HS-5 (cell line): ENCODE results near the gene HTR1E.
"Not testable (repeated sequence)": the region's sequence is repeated elsewhere in the genome, so short reads cannot be mapped to it uniquely, and the experiment has no call there.

Experiments used
- DNase-seq: peaks from one replicate; pipeline ENCODE4 v3.0.0-alpha.2; 2012; ENCODE audit warnings: low read depth

Gene HTR1E

GRCh38 chr6:86937219-86938079, at the start of gene HTR1E:
HTR1E (plus strand) TSS chr6:86937528; CDS start chr6:87015335, 77,807 bp downstream.
- no peak for DNase-seq

DNA sequence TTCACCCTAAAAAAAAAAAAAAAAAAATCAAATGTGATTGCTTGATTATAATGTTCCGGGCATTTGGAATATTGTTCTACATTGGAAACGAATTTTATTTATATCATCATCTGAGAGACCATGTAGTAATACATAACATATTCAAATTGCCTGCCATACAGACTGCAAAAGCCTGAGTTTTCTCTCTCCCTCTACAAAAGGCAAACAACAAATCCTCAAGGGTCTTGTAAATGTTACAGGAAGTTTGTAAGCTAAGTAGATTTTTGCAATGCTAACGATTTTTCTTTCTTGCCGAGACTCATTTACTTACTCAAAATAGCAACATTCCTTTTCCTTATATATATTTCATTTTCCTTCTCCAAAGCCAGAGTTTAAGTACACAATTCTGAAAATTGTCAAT, 49.0 kb upstream of the HTR1E start:
- DNase-seq, result no peak

DNA sequence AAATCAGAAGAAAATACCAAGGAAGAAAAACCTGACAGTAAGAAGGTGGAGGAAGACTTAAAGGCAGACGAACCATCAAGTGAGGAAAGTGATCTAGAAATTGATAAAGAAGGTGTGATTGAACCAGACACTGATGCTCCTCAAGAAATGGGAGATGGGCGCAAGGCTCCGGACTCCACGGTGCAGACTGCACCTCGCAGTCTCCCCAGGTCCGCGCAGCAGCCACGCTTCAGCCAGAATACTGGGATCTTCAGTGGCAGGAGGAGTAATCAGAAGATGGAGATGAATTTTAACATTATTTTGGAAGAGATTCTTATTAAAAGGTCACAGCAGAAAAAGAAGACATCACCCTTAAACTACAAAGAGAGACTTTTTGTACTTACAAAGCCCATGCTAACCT, 40.1 kb upstream of the HTR1E start:
- not testable (repeated sequence) for DNase-seq

DNA sequence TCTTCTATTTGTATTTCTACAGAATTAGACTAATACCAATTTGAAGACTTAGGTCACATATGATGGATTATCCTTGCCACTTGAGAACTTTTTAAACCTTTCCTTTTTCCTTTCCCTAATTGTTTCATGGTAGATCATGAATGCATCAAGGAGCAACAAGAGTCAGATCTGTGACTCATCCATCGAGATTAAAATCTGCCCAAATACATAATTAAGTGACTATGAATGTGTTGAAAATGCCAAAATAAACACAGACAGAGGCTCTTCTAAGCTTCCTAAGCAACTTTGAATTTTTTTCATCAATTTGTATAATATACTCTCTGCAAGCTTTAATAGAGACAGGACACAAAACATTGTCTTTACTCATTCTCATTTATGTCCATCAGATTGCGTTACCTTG, 23.5 kb upstream of the HTR1E start:
- DNase-seq, result no peak

- DNase-seq, result no peak
These were observed 20.9 kb upstream of the HTR1E start for GRCh38 chr6:86916393-86916792.

GRCh38 chr6:86927138-86927537, 10.2 kb upstream of the HTR1E start:
- DNase-seq, result not testable (repeated sequence)

- not testable (repeated sequence) for DNase-seq
These were observed 9.5 kb upstream of the HTR1E start for GRCh38 chr6:86927859-86928258.

DNA sequence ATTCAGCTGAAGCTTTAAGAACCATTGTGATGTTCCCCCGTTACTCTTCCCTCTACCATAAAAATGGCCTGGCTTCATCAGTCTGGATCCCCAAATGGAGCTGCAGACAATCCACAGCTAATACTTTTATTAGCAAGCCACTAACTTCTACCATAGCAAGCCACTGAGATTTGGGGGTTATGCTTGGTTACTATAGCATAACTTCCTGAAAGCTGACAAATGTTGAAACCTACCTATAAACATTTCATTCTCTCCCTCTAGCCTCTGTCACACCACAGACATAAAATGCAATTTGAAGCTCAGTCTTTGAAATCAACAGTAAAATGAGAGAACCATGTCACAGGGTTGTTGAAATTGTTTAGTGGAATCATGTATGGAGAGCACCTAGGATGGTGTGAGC, 3.0 kb upstream of the HTR1E start:
- no peak for DNase-seq

DNA sequence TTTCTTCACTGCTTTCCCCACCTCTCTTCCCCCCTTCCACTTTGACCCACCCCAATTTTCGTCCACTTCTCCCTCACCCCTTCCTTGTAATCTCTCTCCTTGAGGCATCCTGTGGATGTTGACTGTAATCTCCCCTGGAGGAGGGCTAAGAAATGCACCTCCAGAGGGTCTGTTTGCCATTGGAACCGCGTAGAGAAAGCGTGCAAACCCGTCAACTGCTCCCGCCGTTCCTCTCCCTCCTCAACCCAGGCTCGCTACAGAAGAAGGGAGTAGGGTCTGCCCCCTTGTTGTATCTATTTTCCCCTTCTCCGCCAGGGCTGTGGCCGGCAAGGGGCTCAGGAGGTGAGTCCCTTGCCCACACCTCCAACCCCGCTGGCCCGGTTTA, 502 bp upstream of the HTR1E start:
- DNase-seq, result no peak

GRCh38 chr6:86938814-86939213, 1.5 kb downstream of the HTR1E start:
- no peak for DNase-seq

- DNase-seq, result no peak
These were observed 4.1 kb downstream of the HTR1E start for GRCh38 chr6:86941461-86941860.

- DNase-seq, result no peak
These were observed 5.6 kb downstream of the HTR1E start for GRCh38 chr6:86942769-86943516.

DNA sequence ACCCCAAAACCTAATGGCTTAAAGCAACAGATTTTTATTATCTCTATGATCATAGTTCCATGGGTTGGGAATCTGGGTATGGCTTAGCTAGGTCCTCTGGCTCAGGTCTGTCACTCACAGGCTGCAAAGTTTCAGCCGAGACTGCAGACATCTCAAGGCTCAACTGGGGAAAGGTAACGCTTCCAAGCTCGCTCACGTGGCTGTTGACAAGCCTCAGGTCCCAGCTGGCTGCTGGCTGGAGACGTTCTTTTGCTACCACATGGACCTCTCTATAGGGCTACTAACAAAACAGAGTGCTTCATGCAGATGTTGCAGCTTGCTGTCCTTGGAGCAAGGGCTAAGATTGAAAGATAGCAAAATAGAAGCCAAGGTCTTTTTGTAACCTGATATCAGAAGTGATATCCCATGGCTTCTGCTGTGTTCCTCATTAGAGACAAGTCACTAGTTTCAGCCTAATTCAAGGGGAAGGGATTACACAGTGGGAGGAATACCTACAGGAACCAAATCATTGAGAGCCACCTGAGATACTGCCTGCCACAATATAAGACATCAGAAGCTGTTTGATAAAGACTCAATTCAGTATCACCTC, 6.6 kb downstream of the HTR1E start:
- no peak for DNase-seq

GRCh38 chr6:86949771-86950170, 12.4 kb downstream of the HTR1E start:
- no peak for DNase-seq

DNA sequence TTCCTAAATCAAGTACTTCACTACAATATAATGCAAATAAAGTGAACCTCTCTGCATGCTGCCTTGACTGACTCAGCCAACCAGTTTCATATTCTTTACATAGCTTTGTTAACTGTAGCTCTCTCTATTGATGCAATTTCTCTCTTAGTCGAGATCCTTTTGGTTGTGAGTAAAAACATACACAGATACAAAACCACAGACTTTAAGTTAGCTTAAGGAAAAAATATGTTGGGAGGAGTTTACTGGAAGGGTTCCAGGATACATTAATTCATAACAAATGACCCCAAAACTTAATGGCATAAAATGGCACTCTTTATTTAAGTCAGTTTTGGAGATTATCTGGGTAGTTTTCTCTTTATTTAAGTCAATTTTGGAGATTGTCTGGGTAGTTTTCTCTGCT, 15.7 kb downstream of the HTR1E start:
- no peak for DNase-seq

DNA sequence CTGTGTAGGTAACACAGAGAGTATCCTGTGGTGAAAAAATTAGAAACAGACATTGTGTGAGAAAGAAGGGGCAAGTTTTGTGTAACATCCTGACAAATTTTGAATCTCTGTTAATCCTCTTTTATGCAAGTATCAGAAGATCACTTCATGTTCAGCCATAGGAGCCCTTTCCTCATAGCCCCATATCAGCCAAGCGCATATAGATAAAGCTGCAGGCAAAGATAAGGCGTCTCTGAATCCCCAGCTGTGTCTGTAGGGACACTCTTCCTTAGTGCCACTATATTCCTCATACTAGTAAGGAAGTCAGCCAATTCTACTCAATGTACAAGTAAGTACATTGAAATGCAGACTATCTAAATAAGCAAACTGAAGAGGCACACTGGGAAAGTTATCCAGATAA, 22.3 kb downstream of the HTR1E start:
- no peak for DNase-seq

DNA sequence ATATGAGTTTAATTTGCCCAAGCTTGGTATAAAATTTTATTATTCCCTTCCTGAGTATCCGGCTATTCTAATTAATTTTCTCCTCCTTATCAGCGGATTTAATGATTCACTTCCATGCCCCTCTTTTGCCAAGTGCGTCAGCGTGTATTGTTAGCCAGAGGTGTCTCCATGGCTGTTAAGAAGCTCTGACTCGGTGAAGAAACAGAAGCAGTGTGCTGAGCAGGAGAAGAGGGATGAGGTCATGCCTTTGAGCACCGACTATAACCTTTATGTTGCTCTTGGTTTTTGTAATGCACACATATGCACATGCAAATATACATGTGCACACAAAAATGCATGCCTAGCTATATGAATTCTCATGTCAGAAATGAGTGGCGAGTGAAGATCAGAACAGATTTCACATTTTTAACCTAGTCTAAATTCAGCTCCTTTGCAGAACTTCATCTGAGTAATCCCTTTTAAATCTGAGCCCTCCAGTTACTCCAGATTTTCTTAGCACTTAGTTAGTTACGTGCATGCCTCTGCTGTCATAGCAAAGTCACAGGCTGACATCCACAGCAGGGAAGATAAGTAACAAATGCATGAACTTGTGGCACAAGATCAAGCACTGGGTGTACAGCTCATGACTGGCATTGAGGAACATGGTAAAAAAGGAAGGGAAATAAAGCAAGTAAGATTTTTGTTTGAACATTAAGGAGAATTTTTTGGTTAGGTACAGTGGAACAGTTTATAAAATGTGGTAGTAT, 24.3 kb downstream of the HTR1E start:
- DNase-seq, result no peak

GRCh38 chr6:86963352-86963751, 26.0 kb downstream of the HTR1E start:
- DNase-seq, result peak; percentile 1

DNA sequence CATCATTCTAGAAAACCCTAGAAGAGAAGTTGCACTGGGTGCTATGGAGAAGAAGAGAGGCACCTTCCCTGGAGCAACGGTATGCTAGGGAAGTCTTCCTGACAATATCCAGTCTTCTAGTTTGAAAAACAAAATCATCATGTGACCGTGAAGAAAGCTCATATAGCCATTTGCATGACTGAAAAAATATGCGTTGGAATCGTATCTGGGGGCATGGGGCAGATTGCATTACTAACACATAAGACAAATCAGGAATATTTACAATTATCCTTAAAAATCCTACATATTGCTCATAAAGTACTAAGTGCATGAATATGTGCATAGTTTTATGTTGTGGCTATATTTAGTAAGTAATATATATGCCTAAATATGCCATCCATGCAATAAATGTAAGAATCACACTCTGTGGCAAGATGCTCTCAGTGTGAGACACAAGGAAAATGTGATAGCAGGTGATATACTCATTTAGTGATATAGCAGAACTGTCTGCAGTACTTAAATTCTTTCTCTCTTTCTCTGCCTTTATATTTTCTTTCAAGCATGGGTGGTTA, 26.8 kb downstream of the HTR1E start:
- DNase-seq, result no peak

DNA sequence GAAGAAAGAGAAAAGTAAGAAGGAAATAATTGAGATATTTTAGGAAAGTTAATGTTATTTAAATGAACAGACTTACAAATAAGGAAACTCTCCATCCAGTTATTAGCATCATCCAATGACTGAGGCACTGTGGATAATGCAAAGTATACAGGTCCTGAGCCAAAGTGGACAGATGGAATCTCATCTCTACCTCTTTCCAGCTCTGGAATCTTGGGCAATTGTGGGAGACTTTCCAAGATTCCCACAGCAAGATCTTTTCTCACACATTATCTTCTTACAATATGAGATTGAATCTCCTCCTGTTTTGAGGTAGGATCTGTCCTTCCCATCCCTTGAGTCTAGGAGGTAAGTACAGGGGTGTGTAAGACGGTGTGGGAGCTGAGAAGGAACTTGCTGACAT, 28.9 kb downstream of the HTR1E start:
- DNase-seq, result no peak

DNA sequence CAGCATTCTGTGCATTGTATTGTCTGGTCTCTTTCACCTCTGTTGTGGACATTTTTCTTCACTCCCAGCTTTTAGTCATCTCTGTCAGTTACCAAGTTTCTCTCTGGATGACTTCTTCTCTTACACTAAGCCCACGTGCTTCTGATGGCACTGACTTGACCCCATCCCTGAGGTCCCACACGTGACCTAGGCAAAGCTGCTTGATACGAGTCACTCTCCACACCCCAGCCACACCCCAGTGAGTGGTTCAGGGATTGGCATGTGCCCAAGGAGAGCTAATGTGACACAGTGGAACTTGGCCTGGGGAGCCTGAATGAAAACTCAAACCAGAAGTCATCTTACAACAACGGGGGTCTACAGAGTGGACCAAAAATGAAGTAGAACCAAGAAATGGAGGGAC, 32.2 kb downstream of the HTR1E start:
- DNase-seq, result no peak

- no peak for DNase-seq
These were observed 35.8 kb downstream of the HTR1E start for GRCh38 chr6:86973088-86973487.
